Measurements from ENCODE around the gene CD226.
"Not testable (repeated sequence)": the region's sequence is repeated elsewhere in the genome, so short reads cannot be mapped to it uniquely, and the experiment has no call there.

- not testable (repeated sequence) for TF ChIP-seq CTCF, POLR2A (IDR thresholded peaks at IDR 0.05)
Measured at GRCh38 chr18:69834980-69835379, 112.7 kb downstream of the CD226 start.

All from stomach (tissue), 4 donors.